Liver (tissue), 9 donors: ENCODE results near the gene RAI1. TPM values are rescaled to one million over a fixed set of nuclear protein-coding genes. Genes with fewer than 3 reads are reported as not detected.

Experiments
- DNase-seq: peaks from one replicate; pipeline ENCODE4 v3.0.0-alpha.2; 2017; ENCODE audit warnings: low spot score
- H3K27ac ChIP-seq, 2 donors: one replicate each; pipeline ENCODE4 v1.7.0; 2013; ENCODE audit warnings: inconsistent platforms in 2 of 2, low read length in 2 of 2, control low read depth in 1 of 2, low read depth in 1 of 2, mild to moderate bottlenecking in 1 of 2
- H3K27me3 ChIP-seq, 4 donors: one replicate each; pipeline versions ENCODE4 v1.6.1 to v1.7.0; 2013; ENCODE audit warnings: low read length in 3 of 4, inconsistent platforms in 1 of 4, mild to moderate bottlenecking in 1 of 4, moderate library complexity in 1 of 4; ENCODE audit not compliant: control insufficient read depth in 4 of 4, insufficient read depth in 4 of 4
- H3K36me3 ChIP-seq, 4 donors: one replicate each; pipeline versions ENCODE4 v1.6.1 to v1.7.0; 2013; ENCODE audit warnings: low read length in 3 of 4, mild to moderate bottlenecking in 3 of 4, low read depth in 1 of 4, moderate library complexity in 1 of 4; ENCODE audit not compliant: control insufficient read depth in 4 of 4, insufficient read depth in 3 of 4
- H3K4me1 ChIP-seq, 4 donors: one replicate each; pipeline versions ENCODE4 v1.6.1 to v1.7.0; 2013; ENCODE audit warnings: low read length in 3 of 4, mild to moderate bottlenecking in 3 of 4, moderate library complexity in 1 of 4; ENCODE audit not compliant: control insufficient read depth in 4 of 4, insufficient read depth in 4 of 4
- H3K4me3 ChIP-seq, 3 donors: one replicate each; pipeline versions ENCODE4 v1.6.1 to v1.7.0; 2013; ENCODE audit warnings: low read length in 3 of 3, control low read depth in 1 of 3, low read depth in 1 of 3, mild to moderate bottlenecking in 1 of 3
- H3K9ac ChIP-seq, 2 donors: one replicate each; pipeline ENCODE4 v1.7.0; 2013; ENCODE audit warnings: low read length in 2 of 2, mild to moderate bottlenecking in 2 of 2, moderate library complexity in 2 of 2, control low read depth in 1 of 2, low read depth in 1 of 2
- H3K9me3 ChIP-seq, 4 donors: one replicate each; pipeline versions ENCODE4 v1.6.1 to v1.7.0; 2013; ENCODE audit warnings: low read length in 3 of 4; ENCODE audit not compliant: control insufficient read depth in 4 of 4
- EGR1 ChIP-seq, 2 donors: IDR thresholded peaks; 2 replicates each; pipeline ENCODE4 v1.6.1; 2016 to 2018; ENCODE audit warnings: antibody characterized with exemption in 2 of 2, low read depth in 2 of 2
- FOXA1 ChIP-seq: IDR thresholded peaks from 2 replicates; pipeline ENCODE4 v1.6.1; 2016; ENCODE audit warnings: antibody characterized with exemption
- FOXA2 ChIP-seq: IDR thresholded peaks from 2 replicates; pipeline ENCODE4 v1.6.1; 2016; ENCODE audit warnings: antibody characterized with exemption
- HNF4G ChIP-seq: IDR thresholded peaks from 2 replicates; pipeline ENCODE4 v1.6.1; 2016; ENCODE audit warnings: antibody characterized with exemption
- JUND ChIP-seq, 2 donors: IDR thresholded peaks; 2 replicates each; pipeline ENCODE4 v1.6.1; 2016; ENCODE audit warnings: antibody characterized with exemption in 2 of 2
- RXRA ChIP-seq, 2 donors: IDR thresholded peaks; 2 replicates each; pipeline ENCODE4 v1.6.1; 2017 to 2018; ENCODE audit warnings: antibody characterized with exemption in 2 of 2, mild to moderate bottlenecking in 1 of 2
- SP1 ChIP-seq: IDR thresholded peaks from 2 replicates; pipeline ENCODE4 v1.6.1; 2018; ENCODE audit warnings: antibody characterized with exemption, mild to moderate bottlenecking
- TAF1 ChIP-seq: conservative IDR thresholded peaks from 2 replicates; pipeline ENCODE4 v1.6.1; 2016; ENCODE audit warnings: antibody characterized with exemption, mild to moderate bottlenecking
- YY1 ChIP-seq: IDR thresholded peaks from 2 replicates; pipeline ENCODE4 v1.6.1; 2016; ENCODE audit warnings: antibody characterized with exemption, mild to moderate bottlenecking
- WGBS: extraction: QIAGEN DNeasy Blood & Tissue Kit; methylation state at CpG from one replicate; pipeline ENCODE4 v1.1.7; 2013; 5-methylcytosine and 5-hydroxymethylcytosine counted together
- polyA plus RNA-seq, 2 donors: library from polyadenylated mRNA; stranded (reverse) in 1 of 2; unstranded in 1 of 2; fragments of 200-250 nt in 1 of 2; fragments of >200 nt in 1 of 2; fragmentation: Nextera tagmentation in 1 of 2; extraction: Ambion mirVana in 1 of 2; gene quantifications; one replicate each; pipeline versions ENCODE4 v1.2.1 to v1.2.3, GENCODE V29; 2013 to 2015
- total RNA-seq, 2 donors: library from RNA; depleted of rRNA; stranded (reverse); fragments of >200 nt; gene quantifications; one replicate each; pipeline ENCODE4 v1.2.3, GENCODE V29; 2014
- TF ChIP-seq, protein P1 (sequence below): IDR thresholded peaks from 2 replicates; pipeline ENCODE4 v1.6.1; 2016; ENCODE audit warnings: antibody characterized with exemption
- TF ChIP-seq, protein P2 (sequence below): IDR thresholded peaks from 2 replicates; pipeline ENCODE4 v1.6.1; 2016; ENCODE audit warnings: antibody characterized with exemption
- TF ChIP-seq, protein P3 (sequence below): fragments of 150-350 bp; IDR thresholded peaks from 2 replicates; pipeline ENCODE4 v1.5.1; 2017; ENCODE audit warnings: improper control_type of control experiment, low read depth, low read length; ENCODE audit not compliant: missing input control
- donor health status: healthy.
- donor health status: healthy.
- donor health status: healthy.
- donor health status: healthy.
- donor health status: healthy.

The RAI1 gene
- total and polyA plus RNA-seq, 4 donors, result 0.57 to 7.6 (median 5.3) TPM

DNA sequence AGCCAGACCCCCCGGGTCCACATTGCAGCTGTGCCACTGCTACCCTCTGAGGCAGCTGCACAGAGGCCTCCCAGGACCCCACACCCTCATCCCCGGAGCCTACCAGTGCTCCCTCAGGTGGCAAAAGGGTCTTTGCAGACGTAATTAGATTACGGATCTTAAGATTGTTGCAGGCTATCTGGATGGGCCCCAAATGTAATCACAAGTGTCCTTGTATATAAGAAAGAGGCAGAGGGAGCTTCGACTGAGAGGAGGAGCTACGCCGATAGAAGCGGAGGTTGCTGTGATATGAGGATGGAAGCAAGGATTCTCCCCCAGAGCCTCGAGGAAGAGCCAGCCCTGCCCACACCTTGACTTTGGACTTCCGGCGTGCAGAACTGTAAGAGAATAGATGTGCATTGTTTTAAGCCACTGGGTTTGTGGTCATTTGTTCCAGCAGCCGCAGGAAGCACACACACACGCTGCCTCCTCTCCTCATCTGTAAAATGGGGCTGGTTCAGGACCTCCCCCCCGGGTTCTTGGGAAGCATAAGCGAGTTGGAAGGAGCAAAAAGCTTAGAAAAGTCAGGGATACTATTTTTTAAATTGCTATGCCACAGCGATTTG, 10.5 kb upstream of the RAI1 start:
- Histone ChIP-seq H3K9me3 (no peaks in the 10 kb centered on the region), H3K36me3 (no peaks in the 10 kb centered on the region), H3K27ac (no peak overlapping the region), H3K9ac (no peak overlapping the region), H3K27me3 (no peaks in the 10 kb centered on the region), H3K4me1 (peaks cover 0 to 3% (median 0%) of the 10 kb centered on the region in 4 donors), H3K4me3 (no peak overlapping the region)
- TF ChIP-seq HNF4G, result no peak
- no peak for TF ChIP-seq JUND (IDR thresholded peaks at IDR 0.05)
- 84% methylated on average over 16 of the region's 16 CpGs for whole genome bisulfite sequencing
- DNase-seq, result no peak

DNA sequence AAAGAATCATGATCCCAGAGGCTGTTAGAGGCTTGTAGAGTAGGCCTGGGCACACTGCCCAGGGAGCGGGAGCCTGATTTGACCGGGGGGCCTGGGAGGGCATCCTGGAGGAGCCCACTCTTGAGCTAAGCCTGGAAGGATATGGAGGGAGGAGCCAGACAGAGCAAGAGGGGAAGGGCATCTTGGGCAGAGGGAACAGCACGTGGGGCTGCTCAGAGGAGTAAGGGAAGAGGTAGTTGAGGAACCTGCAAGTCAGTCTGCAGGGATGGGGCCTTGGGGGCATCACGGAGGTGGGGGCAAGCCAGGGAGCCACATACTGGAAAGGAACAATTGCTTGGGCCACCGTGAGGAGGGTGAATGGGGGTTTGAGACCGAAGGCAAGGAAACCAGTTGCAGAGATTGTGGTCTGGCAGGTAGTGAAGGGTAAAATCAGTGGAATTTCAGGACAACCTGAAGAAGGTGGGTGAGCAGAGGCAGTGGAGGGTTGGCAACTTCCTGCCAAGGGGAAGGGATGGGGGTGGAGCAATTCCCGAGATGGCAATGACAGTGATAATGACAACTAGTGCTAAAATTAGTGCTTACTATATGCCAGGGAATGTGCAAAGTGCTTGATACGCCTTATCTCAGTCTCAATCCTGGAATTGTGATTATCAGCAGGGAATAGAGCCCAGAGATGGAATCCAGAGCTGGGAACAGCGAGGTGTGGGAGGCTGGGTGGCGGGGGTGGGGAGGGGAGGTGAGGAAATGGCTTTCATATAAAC, 9.7 kb upstream of the RAI1 start:
- H3K9me3 ChIP-seq, result no peaks in the 10 kb centered on the region
- H3K9ac ChIP-seq, result no peak overlapping the region
- H3K4me1 ChIP-seq, result peaks cover 0 to 3% (median 0%) of the 10 kb centered on the region in 4 donors
- H3K4me3 ChIP-seq, result no peak overlapping the region
- no peaks in the 10 kb centered on the region for H3K27me3 ChIP-seq
- H3K27ac ChIP-seq, result no peak overlapping the region
- 78% methylated on average over 10 of the region's 10 CpGs for WGBS
- H3K36me3 ChIP-seq, result no peaks in the 10 kb centered on the region
- no peak for TF ChIP-seq SP1
- no peak for TF ChIP-seq HNF4G
- TF ChIP-seq FOXA1, result no peak
- TF ChIP-seq, protein P1, sequence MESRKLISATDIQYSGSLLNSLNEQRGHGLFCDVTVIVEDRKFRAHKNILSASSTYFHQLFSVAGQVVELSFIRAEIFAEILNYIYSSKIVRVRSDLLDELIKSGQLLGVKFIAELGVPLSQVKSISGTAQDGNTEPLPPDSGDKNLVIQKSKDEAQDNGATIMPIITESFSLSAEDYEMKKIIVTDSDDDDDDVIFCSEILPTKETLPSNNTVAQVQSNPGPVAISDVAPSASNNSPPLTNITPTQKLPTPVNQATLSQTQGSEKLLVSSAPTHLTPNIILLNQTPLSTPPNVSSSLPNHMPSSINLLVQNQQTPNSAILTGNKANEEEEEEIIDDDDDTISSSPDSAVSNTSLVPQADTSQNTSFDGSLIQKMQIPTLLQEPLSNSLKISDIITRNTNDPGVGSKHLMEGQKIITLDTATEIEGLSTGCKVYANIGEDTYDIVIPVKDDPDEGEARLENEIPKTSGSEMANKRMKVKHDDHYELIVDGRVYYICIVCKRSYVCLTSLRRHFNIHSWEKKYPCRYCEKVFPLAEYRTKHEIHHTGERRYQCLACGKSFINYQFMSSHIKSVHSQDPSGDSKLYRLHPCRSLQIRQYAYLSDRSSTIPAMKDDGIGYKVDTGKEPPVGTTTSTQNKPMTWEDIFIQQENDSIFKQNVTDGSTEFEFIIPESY, result no peak
- no peak for TF ChIP-seq FOXA2
- no peak for TF ChIP-seq YY1
- TF ChIP-seq, protein P2, sequence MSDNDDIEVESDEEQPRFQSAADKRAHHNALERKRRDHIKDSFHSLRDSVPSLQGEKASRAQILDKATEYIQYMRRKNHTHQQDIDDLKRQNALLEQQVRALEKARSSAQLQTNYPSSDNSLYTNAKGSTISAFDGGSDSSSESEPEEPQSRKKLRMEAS, result no peak
- no peak for TF ChIP-seq TAF1
- TF ChIP-seq JUND (IDR thresholded peaks at IDR 0.05), result no peak
- TF ChIP-seq, protein P3, sequence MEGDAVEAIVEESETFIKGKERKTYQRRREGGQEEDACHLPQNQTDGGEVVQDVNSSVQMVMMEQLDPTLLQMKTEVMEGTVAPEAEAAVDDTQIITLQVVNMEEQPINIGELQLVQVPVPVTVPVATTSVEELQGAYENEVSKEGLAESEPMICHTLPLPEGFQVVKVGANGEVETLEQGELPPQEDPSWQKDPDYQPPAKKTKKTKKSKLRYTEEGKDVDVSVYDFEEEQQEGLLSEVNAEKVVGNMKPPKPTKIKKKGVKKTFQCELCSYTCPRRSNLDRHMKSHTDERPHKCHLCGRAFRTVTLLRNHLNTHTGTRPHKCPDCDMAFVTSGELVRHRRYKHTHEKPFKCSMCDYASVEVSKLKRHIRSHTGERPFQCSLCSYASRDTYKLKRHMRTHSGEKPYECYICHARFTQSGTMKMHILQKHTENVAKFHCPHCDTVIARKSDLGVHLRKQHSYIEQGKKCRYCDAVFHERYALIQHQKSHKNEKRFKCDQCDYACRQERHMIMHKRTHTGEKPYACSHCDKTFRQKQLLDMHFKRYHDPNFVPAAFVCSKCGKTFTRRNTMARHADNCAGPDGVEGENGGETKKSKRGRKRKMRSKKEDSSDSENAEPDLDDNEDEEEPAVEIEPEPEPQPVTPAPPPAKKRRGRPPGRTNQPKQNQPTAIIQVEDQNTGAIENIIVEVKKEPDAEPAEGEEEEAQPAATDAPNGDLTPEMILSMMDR, result no peak
- no peak for DNase-seq

DNA sequence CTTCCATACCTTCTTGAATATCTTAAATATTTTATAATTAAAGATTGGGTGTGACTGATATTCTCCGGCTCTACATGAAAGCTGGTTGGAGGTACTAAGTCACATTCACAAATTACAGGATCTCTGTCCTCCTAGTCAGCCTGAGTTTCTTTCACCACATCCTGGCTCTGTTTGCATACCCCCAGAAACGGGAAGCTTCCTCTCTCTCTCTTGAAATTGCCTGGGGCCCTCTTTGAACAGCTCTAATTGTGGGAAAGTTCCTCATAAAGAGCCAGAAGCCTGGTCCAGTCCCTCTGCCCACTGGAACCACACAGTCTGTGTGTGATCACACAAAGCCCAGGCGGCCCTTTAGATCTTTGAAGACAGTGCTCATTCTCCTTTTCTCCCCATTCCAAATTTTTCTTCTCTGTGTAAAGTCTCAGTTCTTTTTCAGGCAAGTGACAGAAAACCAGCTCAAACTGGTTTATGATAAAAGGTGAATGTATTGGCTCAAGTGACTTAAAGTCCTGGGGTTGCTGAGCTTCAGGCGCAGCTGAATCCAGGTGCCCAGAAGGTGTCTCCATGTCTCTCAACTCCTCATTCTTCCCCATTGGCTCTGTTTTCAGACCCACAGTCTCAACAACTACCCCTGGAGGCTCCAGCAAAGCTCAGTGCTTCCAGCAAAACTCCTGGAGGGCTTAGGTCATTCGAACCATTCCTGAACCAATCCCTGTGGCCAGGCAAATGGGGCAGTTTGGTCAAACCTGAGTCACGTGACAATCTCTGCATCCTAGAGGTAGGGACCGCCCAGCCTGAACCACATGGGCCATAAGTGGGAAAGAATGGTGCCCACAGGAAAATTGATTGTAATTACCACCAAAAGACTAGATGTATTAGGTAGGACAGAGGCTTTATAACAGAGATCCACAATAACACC, 8.5 kb upstream of the RAI1 start:
- DNase-seq, result no peak

More for the DNA sequence above, 8.5 kb upstream of the RAI1 start:
- Histone ChIP-seq H3K4me1 (no peaks in the 10 kb centered on the region), H3K9me3 (no peaks in the 10 kb centered on the region), H3K9ac (no peak overlapping the region), H3K4me3 (no peak overlapping the region), H3K27me3 (no peaks in the 10 kb centered on the region), H3K36me3 (no peaks in the 10 kb centered on the region), H3K27ac (no peak overlapping the region)
- TF ChIP-seq, protein P1, result no peak
- TF ChIP-seq SP1, result no peak
- no peak for TF ChIP-seq RXRA (IDR thresholded peaks at IDR 0.05)
- no peak for TF ChIP-seq EGR1 (IDR thresholded peaks at IDR 0.05; ENCODE audit: low read depth in 2 of 2)
- 83% methylated on average over 7 of the region's 7 CpGs for WGBS
